GM23248 (cell line): ENCODE measurements around the gene NR1D2. TPM values are rescaled to one million over a fixed set of nuclear protein-coding genes. Genes with fewer than 3 reads are reported as not detected.
"Not testable (repeated sequence)": the region's sequence is repeated elsewhere in the genome, so short reads cannot be mapped to it uniquely, and the experiment has no call there.

Source experiments
- DNase-seq: peaks from one replicate; pipeline ENCODE4 v3.0.0-alpha.2; 2015
- H2AFZ ChIP-seq: fragments of 200-600 bp; sonication (generic); 2 replicates; pipeline ENCODE4 v1.6.1; 2016; ENCODE audit warnings: antibody characterized with exemption
- H3F3A ChIP-seq: fragments of 200-600 bp; sonication (generic); 2 replicates; pipeline ENCODE4 v1.6.1; 2016; ENCODE audit warnings: mild to moderate bottlenecking, antibody characterized with exemption, mixed run types; ENCODE audit not compliant: insufficient read depth
- H3K27ac ChIP-seq: fragments of 200-600 bp; sonication (generic); 2 replicates; pipeline ENCODE4 v1.5.1; 2016; ENCODE audit warnings: mild to moderate bottlenecking
- H3K27me3 ChIP-seq: fragments of 200-600 bp; sonication (generic); replicated peaks from 2 replicates; pipeline ENCODE4 v1.6.1; 2016; ENCODE audit warnings: mild to moderate bottlenecking; ENCODE audit not compliant: insufficient read depth
- H3K36me3 ChIP-seq: fragments of 200-600 bp; sonication (generic); 2 replicates; pipeline ENCODE4 v1.6.1; 2016; ENCODE audit warnings: low read depth, mild to moderate bottlenecking
- H3K4me1 ChIP-seq: fragments of 200-600 bp; sonication (generic); 2 replicates; pipeline ENCODE4 v1.6.1; 2016; ENCODE audit warnings: mild to moderate bottlenecking; ENCODE audit not compliant: insufficient read depth
- H3K4me2 ChIP-seq: fragments of 200-600 bp; sonication (generic); one replicate; pipeline ENCODE4 v1.6.1; 2016; ENCODE audit warnings: mild to moderate bottlenecking; ENCODE audit not compliant: unreplicated experiment
- H3K4me3 ChIP-seq: fragments of 200-600 bp; sonication (generic); 2 replicates; pipeline ENCODE4 v1.5.1; 2016; ENCODE audit warnings: mild to moderate bottlenecking
- H3K79me2 ChIP-seq: fragments of 200-600 bp; sonication (generic); 2 replicates; pipeline ENCODE4 v1.6.1; 2016; ENCODE audit warnings: mild to moderate bottlenecking; ENCODE audit not compliant: insufficient read depth
- H3K9ac ChIP-seq: fragments of 200-600 bp; sonication (generic); 2 replicates; pipeline ENCODE4 v1.6.1; 2016; ENCODE audit warnings: mild to moderate bottlenecking
- H3K9me2 ChIP-seq: fragments of 200-600 bp; sonication (generic); 2 replicates; pipeline ENCODE4 v1.6.1; 2016; ENCODE audit warnings: mixed run types, mild to moderate bottlenecking, moderate library complexity; ENCODE audit not compliant: insufficient read depth
- H3K9me3 ChIP-seq: fragments of 200-600 bp; sonication (generic); one replicate; pipeline ENCODE4 v1.6.1; 2017; ENCODE audit warnings: low read depth
- H4K20me1 ChIP-seq: fragments of 200-600 bp; sonication (generic); 2 replicates; pipeline ENCODE4 v1.6.0; 2016; ENCODE audit not compliant: insufficient read depth
- EZH2 ChIP-seq: fragments of 200-600 bp; sonication (generic); IDR thresholded peaks from 2 replicates; pipeline ENCODE4 v1.6.1; 2018; ENCODE audit warnings: antibody characterized with exemption, mild to moderate bottlenecking; ENCODE audit not compliant: insufficient read depth, poor library complexity, severe bottlenecking
- EZH2phosphoT487 ChIP-seq: fragments of 200-600 bp; sonication (generic); IDR thresholded peaks from 2 replicates; pipeline ENCODE4 v1.6.1; 2018; ENCODE audit warnings: antibody characterized with exemption, moderate library complexity, mild to moderate bottlenecking, low read depth; ENCODE audit not compliant: insufficient read depth
- WGBS, 2 experiments: methylation state at CpG; one replicate each; pipeline ENCODE4 v1.1.6; 2015 to 2017; ENCODE audit warnings: low lambda C conversion rate in 2 of 2, low coverage in 1 of 2; ENCODE audit errors: missing lambda C conversion rate in 2 of 2; 5-methylcytosine and 5-hydroxymethylcytosine counted together
- in situ Hi-C: fragments of 300-500 bp; cut with MboI; formaldehyde crosslinking; loops from 2 replicates; pipeline ENCODE4 v1.15.0; 2020
- polyA plus RNA-seq: library from polyadenylated mRNA; unstranded; fragments of >200 nt; fragmentation: Nextera tagmentation; extraction: Ambion mirVana; gene quantifications from 2 replicates; pipeline ENCODE4 v1.2.1, GENCODE V29; 2016
- total RNA-seq: library from RNA; depleted of rRNA; stranded (reverse); fragments of >200 nt; shearing (Covaris generic); gene quantifications from 2 replicates; pipeline ENCODE4 v1.2.3, GENCODE V29; 2014

NR1D2 gene
- total and polyA plus RNA-seq, 2 experiments from 2014 or later: 7.8 to 13.0 TPM

DNA sequence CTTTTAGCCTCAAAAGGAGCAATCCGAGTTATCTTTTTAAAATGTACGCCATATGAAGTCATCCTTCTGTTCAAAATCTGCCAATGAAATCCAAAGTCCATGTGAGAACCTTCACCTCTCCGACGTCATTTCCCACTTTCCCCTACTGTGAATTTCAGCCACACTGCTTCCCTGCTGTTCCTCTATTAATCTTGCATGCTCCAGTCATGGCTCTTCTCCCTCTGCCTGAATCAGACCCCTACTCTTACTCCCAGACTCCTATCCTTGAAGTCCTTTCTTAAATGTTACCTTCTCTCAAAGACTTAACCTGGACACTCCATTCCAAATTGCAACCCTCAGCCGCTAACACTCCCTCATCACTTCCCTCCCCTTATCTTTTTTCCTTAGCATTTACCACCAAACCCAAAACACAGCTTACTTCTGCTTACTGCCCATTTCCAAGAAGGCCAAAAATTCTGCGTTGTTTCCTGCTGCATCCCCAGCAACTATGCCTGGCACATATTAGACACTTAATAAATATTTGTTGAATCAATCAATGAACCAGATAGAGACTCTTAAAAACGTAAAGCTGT lies 29.5 kb upstream of the NR1D2 start:
- H3K4me2 ChIP-seq: peak overlapping the region; percentile 93
- H3K27me3 ChIP-seq: no peaks in the 10 kb centered on the region
- H3K9ac ChIP-seq: peak overlapping the region; percentile 96
- H4K20me1 ChIP-seq: peaks cover 17% of the 10 kb centered on the region
- H2AFZ ChIP-seq: peak overlapping the region; percentile 93
- no peaks in the 10 kb centered on the region for H3K9me2 ChIP-seq
- DNase-seq: peak; percentile 65
- peaks cover 26% of the 10 kb centered on the region for H3K36me3 ChIP-seq
- H3K9me3 ChIP-seq: no peaks in the 10 kb centered on the region
- no peak for TF ChIP-seq EZH2phosphoT487
- no peak for TF ChIP-seq EZH2
- peak overlapping the region; percentile 71 for H3K27ac ChIP-seq
- WGBS, 2 experiments: 17 to 23% methylated on average over 7 of the region's 7 CpGs
- peak overlapping the region; percentile 95 for H3K4me3 ChIP-seq
- peaks cover 32% of the 10 kb centered on the region for H3K4me1 ChIP-seq
- in situ Hi-C loops: no loop called here
- H3K79me2 ChIP-seq: peaks cover 86% of the 10 kb centered on the region
- H3F3A ChIP-seq: peaks cover 46% of the 10 kb centered on the region

DNA sequence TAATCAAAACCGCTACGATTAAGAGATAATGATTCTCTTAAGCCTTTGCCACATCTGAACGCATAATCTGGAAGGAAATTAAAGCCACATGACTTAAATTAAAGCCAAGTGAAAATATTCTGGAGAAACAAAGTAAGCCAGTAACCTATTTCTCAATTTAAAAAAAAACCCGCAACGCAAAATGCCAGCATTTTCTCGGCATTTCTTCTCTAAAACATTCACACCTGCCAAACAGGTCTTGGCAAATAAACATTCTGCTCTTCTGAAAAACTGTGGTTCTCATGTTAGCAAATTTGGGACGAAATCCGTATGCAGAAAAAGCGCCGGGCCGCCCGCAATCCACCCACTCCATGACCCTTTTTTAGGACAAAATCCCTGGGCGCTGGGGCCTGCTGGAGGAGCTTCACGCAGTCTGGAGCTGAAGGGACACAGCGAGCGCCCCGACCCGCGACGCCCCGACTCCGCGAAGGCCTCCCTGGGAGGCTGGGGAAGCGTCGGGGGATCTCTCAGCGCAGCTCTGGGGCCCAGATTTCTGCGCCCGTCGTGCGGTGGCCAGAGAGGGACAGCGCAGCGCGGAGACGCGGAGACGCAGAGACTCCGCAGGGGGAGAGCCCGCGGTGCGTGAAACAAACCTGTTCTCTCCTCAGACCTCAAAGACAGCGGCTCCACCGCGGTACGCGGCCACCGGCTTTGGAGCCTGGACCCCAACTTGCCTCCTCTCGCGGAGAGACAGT lies 28.8 kb upstream of the NR1D2 start:
- H3K9me2 ChIP-seq: no peaks in the 10 kb centered on the region
- TF ChIP-seq EZH2 (no peak), EZH2phosphoT487 (no peak)
- peak overlapping the region; percentile 96 for H3K9ac ChIP-seq
- peak overlapping the region; percentile 93 for H2AFZ ChIP-seq
- H3K4me1 ChIP-seq: peaks cover 32% of the 10 kb centered on the region
- H3K79me2 ChIP-seq: peaks cover 79% of the 10 kb centered on the region
- in situ Hi-C loops: no loop called here
- DNase-seq: peak; percentile 30
- H4K20me1 ChIP-seq: peaks cover 17% of the 10 kb centered on the region
- peak overlapping the region; percentile 71 for H3K27ac ChIP-seq
- no peaks in the 10 kb centered on the region for H3K9me3 ChIP-seq
- H3F3A ChIP-seq: peaks cover 53% of the 10 kb centered on the region
- 1% methylated on average over 38 to 47 of the region's 48 CpGs for WGBS, 2 experiments
- H3K36me3 ChIP-seq: peaks cover 31% of the 10 kb centered on the region
- peak overlapping the region; percentile 95 for H3K4me3 ChIP-seq
- no peaks in the 10 kb centered on the region for H3K27me3 ChIP-seq
- peak overlapping the region; percentile 93 for H3K4me2 ChIP-seq

DNA sequence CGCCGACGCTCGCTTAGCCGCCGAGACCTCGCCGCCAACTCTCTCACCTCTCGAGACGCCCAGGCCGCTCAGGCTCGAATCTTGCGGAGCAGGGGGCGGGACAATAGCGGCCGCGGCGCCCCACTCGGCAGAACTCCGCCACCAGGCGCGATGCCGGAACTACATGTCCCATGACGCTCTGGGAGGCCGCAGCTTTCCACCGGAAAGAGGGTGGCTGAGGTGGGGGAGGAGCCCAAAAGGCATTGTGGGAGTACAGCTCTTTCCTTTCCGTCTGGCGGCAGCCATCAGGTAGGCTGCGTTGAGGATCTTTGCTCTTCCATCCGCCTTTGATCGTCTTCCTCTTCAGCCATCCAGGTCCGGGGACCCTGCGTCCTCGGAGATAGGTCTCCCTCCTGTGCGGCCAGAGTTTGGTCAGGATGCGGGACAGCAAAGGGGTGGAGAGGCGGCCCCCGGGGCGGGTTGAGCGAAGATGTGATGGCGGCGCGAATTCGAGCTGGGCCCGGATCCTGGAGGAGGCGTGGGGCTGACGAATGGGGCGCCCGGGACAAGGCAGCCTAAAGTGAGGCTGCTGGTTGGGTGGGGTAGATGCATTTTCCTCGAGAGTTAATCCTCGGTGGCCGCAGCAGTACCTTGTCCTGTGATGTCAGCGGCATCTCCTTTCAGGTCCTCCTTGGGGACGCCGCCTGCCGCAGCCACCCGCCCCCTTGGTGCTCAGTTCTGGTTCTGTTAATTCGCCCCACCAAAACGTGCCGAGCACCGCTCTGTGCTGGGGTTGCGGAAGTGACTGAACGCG lies 28.0 kb upstream of the NR1D2 start, which contains the start of the genes NKIRAS1 and RPL15:
Gene NKIRAS1 (minus strand): TSS at position 105 of the 793 bp plus-strand sequence. CDS start 6,086 bp downstream, outside the sequence.
Gene RPL15 (plus strand): TSS at position 247 of the 793 bp plus-strand sequence. CDS start 728 bp downstream, outside the sequence.
- Histone ChIP-seq H3K9me2 (no peaks in the 10 kb centered on the region), H3K9me3 (no peaks in the 10 kb centered on the region), H3F3A (peaks cover 59% of the 10 kb centered on the region), H4K20me1 (peaks cover 17% of the 10 kb centered on the region), H3K36me3 (peaks cover 31% of the 10 kb centered on the region), H3K79me2 (peaks cover 72% of the 10 kb centered on the region), H3K9ac (peak within 1 kb of the TSS; percentile 96), H3K4me1 (peaks cover 32% of the 10 kb centered on the region), H3K4me3 (peak within 1 kb of the TSS; percentile 95), H3K27me3 (no peaks in the 10 kb centered on the region), H2AFZ (peak within 1 kb of the TSS; percentile 93), H3K4me2 (peak within 1 kb of the TSS; percentile 100), H3K27ac (peak within 1 kb of the TSS; percentile 80)
- DNase-seq: peak; percentile 99
- 1% methylated on average over 58 to 64 of the region's 64 CpGs for WGBS, 2 experiments
- in situ Hi-C loops: no loop called here
- no peak for TF ChIP-seq EZH2phosphoT487
- TF ChIP-seq EZH2: no peak

DNA sequence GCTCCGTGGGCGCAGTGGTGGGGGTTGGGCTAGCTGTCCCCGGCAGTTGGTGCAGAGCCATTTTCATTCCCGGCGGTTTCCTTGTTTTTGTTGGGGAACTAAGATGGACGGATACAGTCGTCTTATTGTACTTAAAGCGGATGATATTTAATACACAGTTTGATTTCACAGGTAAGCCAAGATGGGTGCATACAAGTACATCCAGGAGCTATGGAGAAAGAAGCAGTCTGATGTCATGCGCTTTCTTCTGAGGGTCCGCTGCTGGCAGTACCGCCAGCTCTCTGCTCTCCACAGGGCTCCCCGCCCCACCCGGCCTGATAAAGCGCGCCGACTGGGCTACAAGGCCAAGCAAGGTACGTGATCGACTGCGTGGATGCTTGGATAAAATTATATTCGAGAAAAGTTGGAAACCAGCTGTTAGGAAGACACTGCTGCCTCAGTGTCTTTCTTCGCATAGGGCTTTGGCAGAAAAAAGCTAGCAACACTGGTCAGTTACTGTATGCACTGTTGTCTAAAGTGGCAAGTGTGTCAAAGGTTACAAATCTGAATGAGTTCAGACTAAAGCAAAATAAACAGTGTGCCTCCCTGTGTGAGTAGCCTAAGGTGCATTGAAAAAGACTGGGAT lies 27.3 kb upstream of the NR1D2 start:
- peak overlapping the region; percentile 95 for H3K4me3 ChIP-seq
- H3K27me3 ChIP-seq, H3K9me2 ChIP-seq, H2AFZ ChIP-seq, H3K9me3 ChIP-seq, in situ Hi-C loops: not testable (repeated sequence)
- H3K9ac ChIP-seq: peak overlapping the region; percentile 96
- H3K4me1 ChIP-seq: peaks cover 32% of the 10 kb centered on the region
- H3K79me2 ChIP-seq: peaks cover 65% of the 10 kb centered on the region
- H3F3A ChIP-seq: peaks cover 66% of the 10 kb centered on the region
- H4K20me1 ChIP-seq: peaks cover 17% of the 10 kb centered on the region
- WGBS, 2 experiments: 1 to 2% methylated on average over 21 of the region's 21 CpGs
- DNase-seq: peak; percentile 7
- peak overlapping the region; percentile 80 for H3K27ac ChIP-seq
- peaks cover 31% of the 10 kb centered on the region for H3K36me3 ChIP-seq
- H3K4me2 ChIP-seq: peak overlapping the region; percentile 100

DNA sequence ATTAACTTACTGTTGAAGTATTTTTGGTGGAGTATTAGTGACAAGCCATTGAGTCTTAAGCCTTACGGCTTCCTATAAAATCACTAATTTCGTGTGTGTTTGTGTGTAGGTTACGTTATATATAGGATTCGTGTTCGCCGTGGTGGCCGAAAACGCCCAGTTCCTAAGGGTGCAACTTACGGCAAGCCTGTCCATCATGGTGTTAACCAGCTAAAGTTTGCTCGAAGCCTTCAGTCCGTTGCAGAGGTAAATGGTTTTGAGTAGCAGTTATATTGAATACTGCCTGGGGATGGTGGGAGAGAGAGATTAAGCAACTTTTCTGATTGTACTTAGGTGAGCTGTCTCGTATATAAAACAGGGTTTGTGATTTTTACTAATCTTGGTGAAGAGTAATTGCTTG lies 26.8 kb upstream of the NR1D2 start:
- Histone ChIP-seq H3K4me2 (peak overlapping the region; percentile 100), H3K9ac (peak overlapping the region; percentile 96), H3K36me3 (peaks cover 31% of the 10 kb centered on the region), H3K4me3 (peak overlapping the region; percentile 95), H3K4me1 (peaks cover 28% of the 10 kb centered on the region), H3K79me2 (peaks cover 59% of the 10 kb centered on the region), H3F3A (peaks cover 68% of the 10 kb centered on the region), H3K27ac (peak overlapping the region; percentile 80), H4K20me1 (peaks cover 17% of the 10 kb centered on the region)
- H3K27me3 ChIP-seq, H3K9me2 ChIP-seq, H3K9me3 ChIP-seq, H2AFZ ChIP-seq, in situ Hi-C loops, DNase-seq: not testable (repeated sequence)
- 34 to 36% methylated on average over 12 of the region's 12 CpGs for WGBS, 2 experiments
